HG03025 (cell line): ENCODE data around the gene DCTN1.

ENCODE experiments used
- ATAC-seq: cut with Tn5 transposase; IDR thresholded peaks from one replicate; pipeline ENCODE4 v1.9.1; 2021; ENCODE audit warnings: mild to moderate bottlenecking, moderate library complexity; ENCODE audit not compliant: unreplicated experiment, low FRiP score

Gene DCTN1

GRCh38 chr2:74414881-74415761, 35.0 kb upstream of the DCTN1 start:
- ATAC-seq: no peak

- no peak for ATAC-seq
These were observed 34.3 kb upstream of the DCTN1 start for GRCh38 chr2:74414441-74414840.

GRCh38 chr2:74413001-74413698, 33.0 kb upstream of the DCTN1 start:
- no peak for ATAC-seq

- ATAC-seq: no peak
These were observed 27.6 kb upstream of the DCTN1 start for GRCh38 chr2:74407682-74408081.

- ATAC-seq: no peak
These were observed 25.9 kb upstream of the DCTN1 start for GRCh38 chr2:74406035-74406434.

GRCh38 chr2:74401891-74402290, 21.8 kb upstream of the DCTN1 start:
- ATAC-seq: no peak

GRCh38 chr2:74399785-74400184, 19.7 kb upstream of the DCTN1 start:
- ATAC-seq: no peak

- no peak for ATAC-seq
These were observed 16.0 kb upstream of the DCTN1 start for GRCh38 chr2:74396149-74396548.

GRCh38 chr2:74393525-74393924, 13.4 kb upstream of the DCTN1 start:
- no peak for ATAC-seq

- no peak for ATAC-seq
These were observed 12.3 kb upstream of the DCTN1 start for GRCh38 chr2:74392449-74392743.

GRCh38 chr2:74391580-74392448, 11.7 kb upstream of the DCTN1 start:
- ATAC-seq: peak; percentile 60

- no peak for ATAC-seq
These were observed 11.1 kb upstream of the DCTN1 start for GRCh38 chr2:74391209-74391579.

- ATAC-seq: no peak
These were observed 10.5 kb upstream of the DCTN1 start for GRCh38 chr2:74390606-74391005.

- no peak for ATAC-seq
These were observed 7.2 kb upstream of the DCTN1 start for GRCh38 chr2:74387346-74387745.

- no peak for ATAC-seq
These were observed 5.3 kb upstream of the DCTN1 start for GRCh38 chr2:74385396-74385795.

- ATAC-seq: no peak
These were observed 3.9 kb upstream of the DCTN1 start for GRCh38 chr2:74384051-74384450.

- no peak for ATAC-seq
These were observed 3.1 kb upstream of the DCTN1 start for GRCh38 chr2:74383254-74383653.

- no peak for ATAC-seq
These were observed 1.6 kb upstream of the DCTN1 start for GRCh38 chr2:74381751-74382150.

GRCh38 chr2:74378007-74378406, 2.1 kb downstream of the DCTN1 start:
- no peak for ATAC-seq

- no peak for ATAC-seq
These were observed 4.3 kb downstream of the DCTN1 start for GRCh38 chr2:74375838-74376237.

- ATAC-seq: no peak
These were observed 5.5 kb downstream of the DCTN1 start for GRCh38 chr2:74374509-74375205.
